ENCODE data around the gene HPCAL1. TPM values are rescaled to one million over a fixed set of nuclear protein-coding genes. Genes with fewer than 3 reads are reported as not detected.

Gene HPCAL1
- total and polyA plus RNA-seq, 4 experiments from 2014 or later, result 77.1 to 114 (median 90.4) TPM

DNA sequence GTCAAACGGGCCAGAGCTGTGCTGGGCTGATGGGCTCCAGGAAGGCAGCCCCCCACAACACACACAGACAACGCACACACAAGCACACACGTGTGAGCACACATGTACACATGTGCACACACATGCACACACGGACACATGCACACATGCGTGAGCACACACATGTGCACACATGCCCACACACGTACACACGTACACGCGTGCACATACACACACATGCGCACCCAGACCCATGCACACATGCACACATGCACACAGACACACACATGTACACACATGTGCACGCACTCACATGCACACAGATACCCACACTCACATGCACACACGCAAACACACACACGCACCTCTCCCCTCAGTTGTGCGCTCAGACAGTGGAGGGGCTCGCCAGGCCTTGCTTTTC, 31.2 kb upstream of the HPCAL1 start:
- H3K4me1 Mint-ChIP-seq, result peaks cover 1 to 7% (median 4%) of the 10 kb centered on the region in 4 donors
- ChIA-PET CTCF (ENCODE audit: partially characterized antibody) (interaction anchor here (0.8 to 4.5 kb wide), 10 partner anchors 18 to 163 kb away, joined by 3 to 103 read pairs (median 6); partner anchors contain the start of gene HPCAL1), POLR2A (ENCODE audit: partially characterized antibody) (interaction anchor here (0.6 to 4.5 kb wide), 3 partner anchors 32 to 137 kb away, joined by 3 to 31 read pairs (median 12); partner anchors contain the start of gene HPCAL1)
- H3K27ac ChIP-seq (ENCODE audit: low read depth, low read length), result no peak overlapping the region
- H3K4me1 ChIP-seq (ENCODE audit: insufficient read depth, low read length), result peaks cover 7% of the 10 kb centered on the region
- no peak for DNase-seq
- intact Hi-C loops (cut with micrococcal nuclease), result loop anchor here (5.0 kb wide), 1 partner anchor 396 kb away; no protein-coding TSS in a partner anchor
- no peaks in the 10 kb centered on the region for H3K27me3 Mint-ChIP-seq
- H3K36me3 ChIP-seq (ENCODE audit: insufficient read depth, low read length), result no peaks in the 10 kb centered on the region
- H3K9me3 ChIP-seq (ENCODE audit: control insufficient read depth in 1 of 2, low read length in 2 of 2), result no peaks in the 10 kb centered on the region
- peak overlapping the region in 3 of 7 donors; percentile 15 to 43 (median 17) for H3K27ac Mint-ChIP-seq
- no peak overlapping the region for H3K4me3 ChIP-seq (ENCODE audit: low read length in 2 of 2)
- no peaks in the 10 kb centered on the region for H3K36me3 Mint-ChIP-seq
- no peaks in the 10 kb centered on the region for H3K9me3 Mint-ChIP-seq
- H3K4me3 Mint-ChIP-seq, result no peak overlapping the region
- no peaks in the 10 kb centered on the region for H3K27me3 ChIP-seq (ENCODE audit: insufficient read depth, low read length)

DNA sequence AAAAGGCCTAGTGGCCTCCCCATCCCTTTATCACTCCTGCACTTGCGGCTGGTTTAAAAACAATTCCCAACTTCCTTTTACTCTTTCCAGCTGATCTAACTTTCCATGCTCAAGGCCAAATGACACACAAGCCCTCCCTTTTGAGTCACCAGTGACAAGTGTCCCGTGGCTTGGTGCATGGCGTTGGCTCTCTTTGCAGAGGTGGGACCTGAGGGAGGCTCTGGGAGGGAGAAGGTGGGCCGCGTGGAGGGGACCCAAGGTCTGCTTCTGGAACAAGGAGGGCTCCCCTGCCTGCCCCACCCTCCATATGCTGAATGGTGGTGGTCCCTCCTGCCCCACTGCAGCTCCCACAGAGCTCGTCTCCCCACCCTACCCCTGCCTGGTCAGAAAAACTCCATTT, 30.8 kb upstream of the HPCAL1 start:
- POLR2A ChIA-PET (ENCODE audit: partially characterized antibody), result no interaction called here
- Mint-ChIP-seq H3K36me3 (no peaks in the 10 kb centered on the region), H3K4me3 (no peak overlapping the region), H3K27ac (no peak overlapping the region), H3K9me3 (no peaks in the 10 kb centered on the region), H3K4me1 (peaks cover 1 to 7% (median 4%) of the 10 kb centered on the region in 4 donors), H3K27me3 (no peaks in the 10 kb centered on the region)
- no peaks in the 10 kb centered on the region for H3K9me3 ChIP-seq (ENCODE audit: control insufficient read depth in 1 of 2, low read length in 2 of 2)
- no peaks in the 10 kb centered on the region for H3K27me3 ChIP-seq (ENCODE audit: insufficient read depth, low read length)
- no peaks in the 10 kb centered on the region for H3K36me3 ChIP-seq (ENCODE audit: insufficient read depth, low read length)
- DNase-seq, result no peak
- H3K27ac ChIP-seq (ENCODE audit: low read depth, low read length), result no peak overlapping the region
- CTCF ChIA-PET (ENCODE audit: partially characterized antibody), result interaction anchor here (1.3 to 4.5 kb wide), 4 partner anchors 33 to 163 kb away, joined by 5 to 103 read pairs (median 34); no protein-coding TSS in a partner anchor
- intact Hi-C loops (cut with micrococcal nuclease), result loop anchor here (5.0 kb wide), 1 partner anchor 395 kb away; no protein-coding TSS in a partner anchor
- peaks cover 7% of the 10 kb centered on the region for H3K4me1 ChIP-seq (ENCODE audit: insufficient read depth, low read length)
- no peak overlapping the region for H3K4me3 ChIP-seq (ENCODE audit: low read length in 2 of 2)

DNA sequence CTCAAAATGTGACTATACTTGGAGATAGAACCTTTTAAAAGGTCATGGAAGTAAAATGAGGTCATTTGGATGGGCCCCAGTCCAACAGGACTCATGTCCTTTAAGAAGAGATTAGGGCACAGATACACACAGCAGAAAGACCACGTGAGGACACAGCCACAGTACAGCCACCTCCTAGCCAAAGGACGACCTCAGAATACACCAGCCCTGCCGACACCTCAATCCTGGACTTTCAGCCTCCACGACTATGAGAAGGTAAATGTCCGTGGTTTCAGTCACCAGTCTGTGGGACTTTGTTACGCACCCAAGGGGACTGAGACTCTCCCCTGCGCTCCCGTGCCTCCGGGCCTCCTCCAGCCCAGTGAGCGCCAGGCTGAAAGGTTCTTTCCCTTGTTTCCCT, 30.2 kb upstream of the HPCAL1 start:
- H3K4me3 Mint-ChIP-seq, result no peak overlapping the region
- Histone ChIP-seq H3K9me3 (ENCODE audit: control insufficient read depth in 1 of 2, low read length in 2 of 2) (no peaks in the 10 kb centered on the region), H3K27ac (ENCODE audit: low read depth, low read length) (no peak overlapping the region), H3K4me1 (ENCODE audit: insufficient read depth, low read length) (peaks cover 7% of the 10 kb centered on the region), H3K36me3 (ENCODE audit: insufficient read depth, low read length) (no peaks in the 10 kb centered on the region), H3K4me3 (ENCODE audit: low read length in 2 of 2) (no peak overlapping the region), H3K27me3 (ENCODE audit: insufficient read depth, low read length) (no peaks in the 10 kb centered on the region)
- intact Hi-C loops (cut with micrococcal nuclease), result loop anchor here (5.0 kb wide), 1 partner anchor 395 kb away; no protein-coding TSS in a partner anchor
- H3K9me3 Mint-ChIP-seq, result no peaks in the 10 kb centered on the region
- no peaks in the 10 kb centered on the region for H3K27me3 Mint-ChIP-seq
- no peaks in the 10 kb centered on the region for H3K36me3 Mint-ChIP-seq
- H3K27ac Mint-ChIP-seq, result peak overlapping the region in 3 of 7 donors; percentile 27 to 52 (median 41)
- DNase-seq, result no peak
- ChIA-PET CTCF (ENCODE audit: partially characterized antibody) (interaction anchor here (3.9 to 4.5 kb wide), 2 partner anchors 135 to 162 kb away, joined by 49 to 103 read pairs; no protein-coding TSS in a partner anchor), POLR2A (ENCODE audit: partially characterized antibody) (interaction anchor here (0.9 to 1.4 kb wide), 2 partner anchors 30 to 136 kb away, joined by 3 to 4 read pairs; partner anchors contain the start of gene HPCAL1)
- H3K4me1 Mint-ChIP-seq, result peaks cover 3 to 11% (median 4%) of the 10 kb centered on the region in 4 donors

DNA sequence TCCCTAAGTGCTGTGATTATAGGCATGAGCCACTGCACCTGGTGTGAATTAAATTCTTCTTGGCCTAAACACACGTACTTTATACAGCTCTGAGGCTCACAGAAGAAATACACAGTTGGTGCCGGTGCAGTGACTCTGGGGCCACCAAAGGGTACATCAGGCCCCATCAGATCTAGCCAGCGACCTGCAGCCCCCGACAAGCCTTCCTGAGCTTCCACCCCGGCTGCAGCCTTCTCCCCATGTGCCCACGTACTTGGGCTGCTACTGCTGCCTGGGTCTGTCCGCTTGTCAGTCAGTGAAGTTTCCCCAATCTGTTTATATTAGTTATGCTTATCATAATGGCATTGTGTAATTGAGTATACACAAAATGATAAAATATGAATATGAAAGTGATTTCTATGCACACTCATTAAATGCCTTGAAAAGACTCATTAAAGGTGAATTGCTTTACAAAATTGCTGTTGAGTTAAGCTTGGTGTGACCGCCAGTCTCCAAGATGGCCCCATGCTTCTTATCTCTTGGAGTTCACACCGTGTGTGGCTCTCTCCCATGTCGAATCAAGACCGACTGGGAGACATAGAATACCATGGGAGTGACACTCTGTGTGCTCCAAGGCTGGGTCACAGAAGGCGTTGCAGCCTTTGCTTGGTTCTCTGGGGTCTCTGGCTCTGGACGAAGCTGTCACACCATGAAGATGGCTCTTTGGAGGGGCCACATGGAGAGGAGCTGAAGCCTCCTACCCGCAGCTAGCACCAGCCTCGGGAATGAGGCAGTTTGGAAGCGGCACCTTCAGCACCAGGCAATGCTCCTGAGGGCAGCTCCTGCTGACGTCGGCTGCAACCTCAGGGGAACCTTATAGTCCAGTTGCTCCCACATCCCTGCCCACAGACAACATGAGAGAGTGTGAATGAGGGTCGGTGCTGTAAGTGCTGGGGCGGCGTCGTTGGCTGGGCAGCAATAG, 29.2 kb upstream of the HPCAL1 start:
- Histone ChIP-seq H3K4me1 (ENCODE audit: insufficient read depth, low read length) (peaks cover 16% of the 10 kb centered on the region), H3K36me3 (ENCODE audit: insufficient read depth, low read length) (no peaks in the 10 kb centered on the region), H3K27ac (ENCODE audit: low read depth, low read length) (no peak overlapping the region), H3K9me3 (ENCODE audit: control insufficient read depth in 1 of 2, low read length in 2 of 2) (no peaks in the 10 kb centered on the region), H3K27me3 (ENCODE audit: insufficient read depth, low read length) (no peaks in the 10 kb centered on the region), H3K4me3 (ENCODE audit: low read length in 2 of 2) (no peak overlapping the region)
- ChIA-PET POLR2A (ENCODE audit: partially characterized antibody) (interaction anchor here (0.9 to 1.4 kb wide), 2 partner anchors 29 to 135 kb away, joined by 3 to 4 read pairs; partner anchors contain the start of gene HPCAL1), CTCF (ENCODE audit: partially characterized antibody) (interaction anchor here (4.4 kb wide), 1 partner anchor 135 kb away, joined by 27 read pairs; no protein-coding TSS in a partner anchor)
- no peak overlapping the region for H3K27ac Mint-ChIP-seq
- peak overlapping the region in 1 of 8 donors; percentile 42 for H3K4me3 Mint-ChIP-seq
- no peaks in the 10 kb centered on the region for H3K9me3 Mint-ChIP-seq
- DNase-seq, result no peak
- peaks cover 7 to 19% (median 8%) of the 10 kb centered on the region in 4 donors for H3K4me1 Mint-ChIP-seq
- no peaks in the 10 kb centered on the region for H3K36me3 Mint-ChIP-seq
- no peaks in the 10 kb centered on the region for H3K27me3 Mint-ChIP-seq
- intact Hi-C loops (cut with micrococcal nuclease), result loop anchor here (5.0 kb wide), 1 partner anchor 394 kb away; no protein-coding TSS in a partner anchor

DNA sequence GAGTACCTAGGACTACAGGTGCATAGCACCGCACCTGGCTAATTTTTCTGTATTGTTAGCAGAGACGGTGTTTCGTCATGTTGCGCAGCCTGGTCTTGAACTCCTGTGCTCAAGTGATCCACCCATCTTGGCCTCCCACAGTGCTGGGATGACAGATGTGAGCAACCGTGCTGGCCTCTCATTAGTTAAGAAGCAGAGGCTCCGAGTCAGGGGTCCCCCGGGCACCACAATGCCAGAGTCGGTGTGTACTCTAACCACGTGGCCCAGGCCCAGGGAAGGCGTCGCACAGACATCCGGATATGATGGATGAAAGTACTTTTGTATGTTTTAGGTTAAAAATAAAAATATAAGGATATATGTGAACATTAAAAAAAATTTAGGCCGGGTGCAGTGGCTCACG, 28.3 kb upstream of the HPCAL1 start:
- Mint-ChIP-seq H3K27me3 (no peaks in the 10 kb centered on the region), H3K4me3 (no peak overlapping the region), H3K27ac (no peak overlapping the region), H3K9me3 (no peaks in the 10 kb centered on the region), H3K4me1 (peaks cover 8 to 23% (median 12%) of the 10 kb centered on the region in 4 donors), H3K36me3 (no peaks in the 10 kb centered on the region)
- intact Hi-C loops (cut with micrococcal nuclease), result loop anchor here (5.0 kb wide), 1 partner anchor 393 kb away; no protein-coding TSS in a partner anchor
- H3K9me3 ChIP-seq (ENCODE audit: control insufficient read depth in 1 of 2, low read length in 2 of 2), result no peaks in the 10 kb centered on the region
- DNase-seq, result no peak
- ChIA-PET POLR2A (ENCODE audit: partially characterized antibody) (no interaction called here), CTCF (ENCODE audit: partially characterized antibody) (interaction anchor here (4.4 kb wide), 1 partner anchor 134 kb away, joined by 27 read pairs; no protein-coding TSS in a partner anchor)
- no peak overlapping the region for H3K4me3 ChIP-seq (ENCODE audit: low read length in 2 of 2)
- no peaks in the 10 kb centered on the region for H3K27me3 ChIP-seq (ENCODE audit: insufficient read depth, low read length)
- peaks cover 17% of the 10 kb centered on the region for H3K4me1 ChIP-seq (ENCODE audit: insufficient read depth, low read length)
- H3K36me3 ChIP-seq (ENCODE audit: insufficient read depth, low read length), result no peaks in the 10 kb centered on the region
- no peak overlapping the region for H3K27ac ChIP-seq (ENCODE audit: low read depth, low read length)

DNA sequence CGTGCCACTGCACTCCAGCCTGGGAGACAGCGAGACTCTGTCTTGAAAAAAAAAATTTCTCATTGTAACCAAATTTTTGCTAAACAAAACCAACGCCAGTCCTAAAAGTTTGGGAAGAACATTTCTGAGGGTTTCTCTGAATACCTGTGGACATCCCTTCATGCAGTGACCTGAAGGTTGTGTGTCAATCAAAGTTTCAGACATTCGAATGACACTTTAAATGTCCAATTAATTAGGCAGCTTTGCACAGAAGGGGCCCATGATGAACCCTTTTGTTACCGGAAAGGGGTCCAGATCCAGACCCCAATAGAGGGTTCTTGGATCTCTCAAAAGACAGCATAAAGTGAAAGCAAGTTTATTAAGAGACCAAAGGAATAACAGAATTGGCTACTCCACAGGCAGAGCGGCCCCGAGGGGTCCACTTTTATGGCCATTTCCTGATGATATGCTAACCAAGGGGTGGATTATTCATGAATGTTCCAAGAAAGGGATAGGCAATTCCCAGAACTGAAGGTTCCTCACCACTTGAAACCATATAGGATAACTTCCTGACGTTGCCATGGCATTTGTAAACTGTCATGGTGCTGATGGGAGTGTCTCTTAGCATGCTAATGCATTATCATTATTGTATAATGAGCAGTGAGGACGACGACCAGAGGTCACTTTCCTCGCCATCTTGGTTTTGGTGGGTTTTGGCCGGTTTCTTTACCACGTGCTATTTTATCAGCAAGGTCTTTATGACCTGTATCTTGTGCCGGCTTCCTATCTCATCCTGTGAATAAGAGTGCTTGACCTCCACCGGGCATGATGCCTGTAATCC, 27.5 kb upstream of the HPCAL1 start:
- CTCF ChIA-PET (ENCODE audit: partially characterized antibody), result interaction anchor here (4.4 kb wide), 1 partner anchor 134 kb away, joined by 27 read pairs; no protein-coding TSS in a partner anchor
- H3K27ac Mint-ChIP-seq, result no peak overlapping the region
- intact Hi-C loops (cut with micrococcal nuclease), result loop anchor here (5.0 kb wide), 1 partner anchor 392 kb away; no protein-coding TSS in a partner anchor

More for the DNA sequence above, 27.5 kb upstream of the HPCAL1 start:
- POLR2A ChIA-PET (ENCODE audit: partially characterized antibody), result no interaction called here
- DNase-seq, result no peak
- Histone ChIP-seq H3K27me3 (ENCODE audit: insufficient read depth, low read length) (no peaks in the 10 kb centered on the region), H3K9me3 (ENCODE audit: control insufficient read depth in 1 of 2, low read length in 2 of 2) (no peaks in the 10 kb centered on the region), H3K4me1 (ENCODE audit: insufficient read depth, low read length) (peaks cover 16% of the 10 kb centered on the region), H3K4me3 (ENCODE audit: low read length in 2 of 2) (no peak overlapping the region), H3K27ac (ENCODE audit: low read depth, low read length) (no peak overlapping the region), H3K36me3 (ENCODE audit: insufficient read depth, low read length) (no peaks in the 10 kb centered on the region)
- H3K27me3 Mint-ChIP-seq, result no peaks in the 10 kb centered on the region
- no peaks in the 10 kb centered on the region for H3K9me3 Mint-ChIP-seq
- peaks cover 8 to 23% (median 12%) of the 10 kb centered on the region in 4 donors for H3K4me1 Mint-ChIP-seq
- no peaks in the 10 kb centered on the region for H3K36me3 Mint-ChIP-seq
- H3K4me3 Mint-ChIP-seq, result no peak overlapping the region
